Activated CD8-positive, alpha-beta T cell treated with anti-CD3 and anti-CD28 coated beads, Interleukin-2, amount 10 ng/mL, durations not matched to agents 7 days and 5 days (primary cell): ENCODE measurements around the gene TRPC4AP. TPM values are rescaled to one million over a fixed set of nuclear protein-coding genes. Genes with fewer than 3 reads are reported as not detected.

Source experiments
- ATAC-seq: fragments of 150-1000 bp; cut with Tn5 transposase; one replicate; pipeline ENCODE4 v1.10.0; 2021; ENCODE audit warnings: moderate library complexity
- CTCF ChIA-PET: fragments of 350-600 bp; sonication (Branson Sonifier 250); formaldehyde crosslinking; loops from one replicate; lab custom pipeline; 2021; ENCODE audit warnings: antibody characterized with exemption; lab: Charles Lee
- POLR2A ChIA-PET: fragments of 350-600 bp; sonication (Branson Sonifier 250); formaldehyde crosslinking; loops from one replicate; lab custom pipeline; 2021; ENCODE audit warnings: antibody characterized with exemption; lab: Charles Lee
- DNase-seq: peaks from one replicate; pipeline ENCODE4 v3.0.0-alpha.2; 2020
- H3K27ac Mint-ChIP-seq: one replicate; pipeline ENCODE4 v1.8.0; 2021; ENCODE audit warnings: mild to moderate bottlenecking, mixed read lengths
- H3K27me3 Mint-ChIP-seq: one replicate; pipeline ENCODE4 v1.8.0; 2021; ENCODE audit warnings: low read depth, mixed read lengths
- H3K36me3 Mint-ChIP-seq: one replicate; pipeline ENCODE4 v1.8.0; 2021; ENCODE audit warnings: low read depth, mixed read lengths
- H3K4me1 Mint-ChIP-seq: one replicate; pipeline ENCODE4 v1.8.0; 2021; ENCODE audit warnings: low read depth, mixed read lengths
- H3K4me3 Mint-ChIP-seq: one replicate; pipeline ENCODE4 v1.8.0; 2021; ENCODE audit warnings: mild to moderate bottlenecking, mixed read lengths
- H3K9me3 Mint-ChIP-seq: one replicate; pipeline ENCODE4 v1.8.0; 2022; ENCODE audit warnings: mixed read lengths; ENCODE audit not compliant: insufficient read depth
- total RNA-seq, 2 experiments: library from RNA; stranded (reverse); gene quantifications; one replicate each; pipeline ENCODE4 v1.2.3, GENCODE V29; 2021

Gene TRPC4AP
- total RNA-seq, 2 experiments from 2014 or later, result 43.2 to 44.6 TPM

GRCh38 chr20:35003211-35004031 is 89.2 kb downstream of the TRPC4AP start:
- DNase-seq, result no peak
- H3K9me3 Mint-ChIP-seq, result no peaks in the 10 kb centered on the region
- POLR2A ChIA-PET, result no interaction called here
- H3K27me3 Mint-ChIP-seq, result no peaks in the 10 kb centered on the region
- ATAC-seq, result no peak
- CTCF ChIA-PET, result interaction anchor here (3.7 kb wide), 1 partner anchor 130 kb away, joined by 13 read pairs; the partner anchor contains the start of gene GGT7
- no peaks in the 10 kb centered on the region for H3K4me1 Mint-ChIP-seq
- no peak overlapping the region for H3K27ac Mint-ChIP-seq
- H3K4me3 Mint-ChIP-seq, result no peak overlapping the region
- peaks cover 16% of the 10 kb centered on the region for H3K36me3 Mint-ChIP-seq

DNA sequence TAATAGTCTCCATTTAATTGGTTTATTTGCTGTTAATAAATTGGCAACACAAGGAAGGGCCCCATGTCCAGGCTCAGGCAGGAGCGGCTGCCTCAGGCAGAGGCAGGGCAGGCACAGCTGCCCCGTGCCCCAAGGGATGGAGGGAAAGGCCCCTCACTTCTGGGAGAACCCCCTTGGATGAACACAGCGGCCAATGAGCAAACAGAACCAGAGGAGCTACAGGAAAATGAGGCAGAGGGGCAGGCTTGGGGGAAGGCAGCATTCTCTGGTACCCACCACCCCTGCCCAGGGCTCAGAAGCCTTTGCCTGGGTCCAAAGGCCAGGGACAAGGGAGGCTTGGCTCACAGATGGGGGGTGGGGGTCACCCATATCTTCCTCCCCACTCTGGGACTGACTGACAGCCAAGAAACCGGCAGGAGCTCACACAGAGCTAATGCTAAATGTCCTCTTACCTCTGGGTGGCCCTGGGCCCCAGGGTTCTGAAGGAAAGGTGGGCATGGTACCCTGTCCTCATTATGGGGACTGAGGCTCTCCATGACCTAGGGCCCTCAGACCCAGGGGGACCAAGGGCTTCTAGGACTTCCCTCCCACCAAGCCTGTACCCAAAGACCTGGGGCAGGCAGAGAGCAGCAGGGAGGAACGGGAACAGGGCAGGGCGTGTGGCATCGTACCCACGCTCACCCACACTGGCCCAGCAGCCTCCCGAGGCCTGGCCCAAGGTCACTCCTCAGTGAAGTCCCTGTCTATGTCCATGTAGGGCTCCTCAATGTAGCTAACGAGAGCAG is 90.0 kb downstream of the TRPC4AP start:
- no peaks in the 10 kb centered on the region for H3K4me1 Mint-ChIP-seq

GRCh38 chr20:35001596-35002362 is 90.8 kb downstream of the TRPC4AP start:
- no peaks in the 10 kb centered on the region for H3K9me3 Mint-ChIP-seq
- no peaks in the 10 kb centered on the region for H3K27me3 Mint-ChIP-seq
- H3K27ac Mint-ChIP-seq, result no peak overlapping the region
- DNase-seq, result peak; percentile 26
- ATAC-seq, result no peak
- ChIA-PET POLR2A (interaction anchor here (0.6 kb wide), 1 partner anchor 9 kb away, joined by 3 read pairs; no protein-coding TSS in a partner anchor), CTCF (interaction anchor here (1.2 to 3.7 kb wide), 2 partner anchors 14 to 128 kb away, joined by 4 to 13 read pairs; partner anchors contain the start of gene GGT7)
- peaks cover 23% of the 10 kb centered on the region for H3K36me3 Mint-ChIP-seq
- no peak overlapping the region for H3K4me3 Mint-ChIP-seq
- no peaks in the 10 kb centered on the region for H3K4me1 Mint-ChIP-seq

More for the DNA sequence above, 90.0 kb downstream of the TRPC4AP start:
- Mint-ChIP-seq H3K9me3 (no peaks in the 10 kb centered on the region), H3K4me3 (no peak overlapping the region), H3K27me3 (no peaks in the 10 kb centered on the region), H3K27ac (no peak overlapping the region), H3K36me3 (peaks cover 21% of the 10 kb centered on the region)
- CTCF ChIA-PET, result interaction anchor here (3.7 kb wide), 1 partner anchor 129 kb away, joined by 13 read pairs; the partner anchor contains the start of gene GGT7
- POLR2A ChIA-PET, result no interaction called here
- no peak for DNase-seq
- ATAC-seq, result no peak

- DNase-seq, result no peak
- no peak for ATAC-seq
- ChIA-PET POLR2A (no interaction called here), CTCF (interaction anchor here (1.2 to 3.7 kb wide), 2 partner anchors 15 to 128 kb away, joined by 4 to 13 read pairs; partner anchors contain the start of gene GGT7)
- H3K27ac Mint-ChIP-seq, result no peak overlapping the region
- H3K4me3 Mint-ChIP-seq, result no peak overlapping the region
- H3K9me3 Mint-ChIP-seq, result no peaks in the 10 kb centered on the region
- no peaks in the 10 kb centered on the region for H3K4me1 Mint-ChIP-seq
- H3K36me3 Mint-ChIP-seq, result peaks cover 22% of the 10 kb centered on the region
- H3K27me3 Mint-ChIP-seq, result no peaks in the 10 kb centered on the region
Measured at GRCh38 chr20:35000922-35001595, 91.5 kb downstream of the TRPC4AP start.

- Mint-ChIP-seq H3K4me1 (no peaks in the 10 kb centered on the region), H3K9me3 (no peaks in the 10 kb centered on the region), H3K27ac (no peak overlapping the region), H3K27me3 (no peaks in the 10 kb centered on the region), H3K36me3 (peaks cover 22% of the 10 kb centered on the region), H3K4me3 (no peak overlapping the region)
- ATAC-seq (no peak), DNase-seq (no peak)
- ChIA-PET CTCF (interaction anchor here (1.2 to 3.7 kb wide), 2 partner anchors 15 to 127 kb away, joined by 4 to 13 read pairs; partner anchors contain the start of gene GGT7), POLR2A (no interaction called here)
Measured at GRCh38 chr20:35000311-35000921, 92.2 kb downstream of the TRPC4AP start.

- ATAC-seq (no peak), DNase-seq (no peak)
- Mint-ChIP-seq H3K27me3 (no peaks in the 10 kb centered on the region), H3K9me3 (no peaks in the 10 kb centered on the region), H3K4me3 (no peak overlapping the region), H3K27ac (no peak overlapping the region), H3K36me3 (peaks cover 22% of the 10 kb centered on the region), H3K4me1 (no peaks in the 10 kb centered on the region)
- ChIA-PET CTCF (interaction anchor here (3.7 kb wide), 1 partner anchor 126 kb away, joined by 13 read pairs; the partner anchor contains the start of gene GGT7), POLR2A (no interaction called here)
Measured at GRCh38 chr20:34999782-35000181, 92.8 kb downstream of the TRPC4AP start.

DNA sequence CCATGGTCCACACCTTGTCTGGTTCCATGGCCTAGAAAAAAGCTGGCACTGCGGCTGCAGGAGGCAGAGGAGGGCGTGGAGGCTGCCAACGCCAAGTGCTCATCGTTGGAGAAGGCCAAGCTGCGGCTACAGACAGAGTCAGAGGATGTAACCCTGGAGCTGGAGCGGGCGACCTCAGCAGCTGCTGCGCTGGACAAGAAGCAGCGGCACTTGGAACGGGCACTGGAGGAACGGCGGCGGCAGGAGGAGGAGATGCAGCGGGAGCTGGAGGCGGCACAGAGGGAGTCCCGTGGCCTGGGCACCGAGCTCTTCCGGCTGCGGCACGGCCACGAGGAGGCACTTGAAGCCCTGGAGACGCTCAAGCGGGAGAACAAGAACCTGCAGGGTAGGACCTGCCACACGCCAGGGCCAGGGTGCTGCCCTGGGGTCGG is 93.6 kb downstream of the TRPC4AP start:
- H3K4me3 Mint-ChIP-seq, result no peak overlapping the region
- POLR2A ChIA-PET, result interaction anchor here (0.6 kb wide), 1 partner anchor 137 kb away, joined by 3 read pairs; no protein-coding TSS in a partner anchor
- H3K36me3 Mint-ChIP-seq, result peaks cover 20% of the 10 kb centered on the region
- no peaks in the 10 kb centered on the region for H3K4me1 Mint-ChIP-seq
- no peaks in the 10 kb centered on the region for H3K27me3 Mint-ChIP-seq
- CTCF ChIA-PET, result interaction anchor here (1.3 kb wide), 1 partner anchor 125 kb away, joined by 3 read pairs; no protein-coding TSS in a partner anchor
- no peak overlapping the region for H3K27ac Mint-ChIP-seq
- ATAC-seq (no peak), DNase-seq (no peak)
- no peaks in the 10 kb centered on the region for H3K9me3 Mint-ChIP-seq

- ChIA-PET CTCF (interaction anchor here (1.3 kb wide), 1 partner anchor 124 kb away, joined by 3 read pairs; no protein-coding TSS in a partner anchor), POLR2A (interaction anchor here (0.6 kb wide), 1 partner anchor 136 kb away, joined by 3 read pairs; no protein-coding TSS in a partner anchor)
- no peaks in the 10 kb centered on the region for H3K9me3 Mint-ChIP-seq
- H3K27me3 Mint-ChIP-seq, result no peaks in the 10 kb centered on the region
- no peak for ATAC-seq
- no peak overlapping the region for H3K4me3 Mint-ChIP-seq
- no peaks in the 10 kb centered on the region for H3K4me1 Mint-ChIP-seq
- peaks cover 19% of the 10 kb centered on the region for H3K36me3 Mint-ChIP-seq
- no peak for DNase-seq
- H3K27ac Mint-ChIP-seq, result no peak overlapping the region
Measured at GRCh38 chr20:34998331-34998950, 94.2 kb downstream of the TRPC4AP start.

DNA sequence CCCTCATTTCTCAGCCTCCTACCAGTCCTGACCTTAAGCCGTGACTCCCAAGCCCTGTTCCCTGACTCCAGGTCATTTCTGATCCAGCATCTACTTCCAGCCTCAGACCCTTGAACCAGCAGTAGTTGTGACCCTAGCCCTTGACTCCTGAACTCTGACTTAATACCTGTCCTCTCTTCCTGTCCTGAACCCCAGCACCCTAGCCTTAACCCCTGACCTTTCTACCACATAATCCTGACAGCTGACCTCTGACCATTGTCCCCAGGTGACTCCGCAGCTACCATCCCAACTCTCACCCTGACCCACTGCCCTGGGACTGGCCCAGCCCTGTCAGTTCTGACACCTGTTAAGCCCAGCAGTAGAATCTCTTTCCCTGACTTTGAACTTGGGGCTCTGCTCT is 94.8 kb downstream of the TRPC4AP start:
- no peaks in the 10 kb centered on the region for H3K9me3 Mint-ChIP-seq
- no peak for DNase-seq
- ATAC-seq, result no peak

GRCh38 chr20:34997131-34997561 is 95.5 kb downstream of the TRPC4AP start:
- ATAC-seq (no peak), DNase-seq (no peak)
- H3K36me3 Mint-ChIP-seq, result peaks cover 17% of the 10 kb centered on the region
- ChIA-PET POLR2A (no interaction called here), CTCF (no interaction called here)
- no peaks in the 10 kb centered on the region for H3K9me3 Mint-ChIP-seq
- H3K4me1 Mint-ChIP-seq, result no peaks in the 10 kb centered on the region
- no peak overlapping the region for H3K4me3 Mint-ChIP-seq
- no peaks in the 10 kb centered on the region for H3K27me3 Mint-ChIP-seq
- H3K27ac Mint-ChIP-seq, result no peak overlapping the region

More for the DNA sequence above, 94.8 kb downstream of the TRPC4AP start:
- Mint-ChIP-seq H3K36me3 (peaks cover 17% of the 10 kb centered on the region), H3K4me3 (no peak overlapping the region), H3K27ac (peak overlapping the region; percentile 56), H3K27me3 (no peaks in the 10 kb centered on the region), H3K4me1 (no peaks in the 10 kb centered on the region)
- ChIA-PET CTCF (interaction anchor here (1.3 kb wide), 1 partner anchor 124 kb away, joined by 3 read pairs; no protein-coding TSS in a partner anchor), POLR2A (no interaction called here)
